CD4-positive, alpha-beta memory T cell (primary cell): ENCODE data around the gene ARAP1. TPM values are rescaled to one million over a fixed set of nuclear protein-coding genes. Genes with fewer than 3 reads are reported as not detected.

Source experiments
- CTCF ChIA-PET: fragments of 350-600 bp; sonication (Branson Sonifier 250); formaldehyde crosslinking; loops from one replicate; lab custom pipeline; 2021; ENCODE audit warnings: inconsistent platforms; ENCODE audit not compliant: partially characterized antibody; lab: Charles Lee
- POLR2A ChIA-PET: fragments of 350-600 bp; sonication (Branson Sonifier 250); formaldehyde crosslinking; loops from one replicate; lab custom pipeline; 2021; ENCODE audit not compliant: partially characterized antibody; lab: Charles Lee
- DNase-seq, 5 donors: peaks; one replicate each; pipeline versions ENCODE4 v3.0.0 to v3.0.0-alpha.2; 2020 to 2022; ENCODE audit warnings: mixed read lengths in 1 of 5
- H3K27ac ChIP-seq: one replicate; pipeline ENCODE4 v1.7.0; 2013; ENCODE audit warnings: low read depth, low read length
- H3K27me3 ChIP-seq: 2 replicates; pipeline ENCODE4 v1.7.0; 2013; ENCODE audit warnings: mild to moderate bottlenecking, low read length, moderate library complexity; ENCODE audit not compliant: insufficient read depth
- H3K36me3 ChIP-seq: 2 replicates; pipeline ENCODE4 v1.7.0; 2013; ENCODE audit warnings: mild to moderate bottlenecking, low read length, moderate library complexity; ENCODE audit not compliant: insufficient read depth
- H3K4me1 ChIP-seq: 2 replicates; pipeline ENCODE4 v1.7.0; 2013; ENCODE audit warnings: mild to moderate bottlenecking, low read length, moderate library complexity; ENCODE audit not compliant: insufficient read depth
- H3K4me3 ChIP-seq, 2 donors: one replicate each; pipeline ENCODE4 v1.7.0; 2013; ENCODE audit warnings: low read length in 2 of 2, mild to moderate bottlenecking in 1 of 2
- H3K9me3 ChIP-seq, 2 donors: one replicate each; pipeline ENCODE4 v1.7.0; 2013; ENCODE audit warnings: low read length in 2 of 2, control low read depth in 1 of 2; ENCODE audit not compliant: control insufficient read depth in 1 of 2
- H3K27ac Mint-ChIP-seq, 7 donors: one replicate each; pipeline ENCODE4 v1.8.0; 2020 to 2021; ENCODE audit warnings: mixed read lengths in 7 of 7, mild to moderate bottlenecking in 6 of 7, inconsistent platforms in 3 of 7, moderate library complexity in 3 of 7
- H3K27me3 Mint-ChIP-seq, 2 donors: one replicate each; pipeline ENCODE4 v1.8.0; 2020 to 2021; ENCODE audit warnings: mixed read lengths in 2 of 2
- H3K36me3 Mint-ChIP-seq, 2 donors: one replicate each; pipeline ENCODE4 v1.8.0; 2020 to 2021; ENCODE audit warnings: mixed read lengths in 2 of 2, inconsistent platforms in 1 of 2, mild to moderate bottlenecking in 1 of 2
- H3K4me1 Mint-ChIP-seq, 4 donors: one replicate each; pipeline ENCODE4 v1.8.0; 2020 to 2021; ENCODE audit warnings: mixed read lengths in 4 of 4, mild to moderate bottlenecking in 1 of 4
- H3K4me3 Mint-ChIP-seq, 8 donors: one replicate each; pipeline ENCODE4 v1.8.0; 2020 to 2021; ENCODE audit warnings: mixed read lengths in 8 of 8, mild to moderate bottlenecking in 7 of 8, moderate library complexity in 6 of 8, inconsistent platforms in 3 of 8
- H3K9me3 Mint-ChIP-seq, 8 donors: one replicate each; pipeline ENCODE4 v1.8.0; 2020 to 2021; ENCODE audit warnings: mixed read lengths in 8 of 8, mild to moderate bottlenecking in 5 of 8, inconsistent platforms in 3 of 8, moderate library complexity in 1 of 8
- intact Hi-C: fragments of 100-400 bp; cut with micrococcal nuclease; formaldehyde crosslinking; loops from one replicate; pipeline ENCODE4 v1.15.1; 2023
- polyA plus RNA-seq, 2 donors: library from polyadenylated mRNA; unstranded; fragments of 300-500 nt; fragmentation: Illumina TruSeq; gene quantifications; one replicate each; pipeline ENCODE4 v1.2.3, GENCODE V29; 2021
- total RNA-seq, 2 experiments: library from RNA; stranded (reverse); gene quantifications; one replicate each; pipeline ENCODE4 v1.2.3, GENCODE V29; 2021

ARAP1 gene
- total and polyA plus RNA-seq, 4 experiments from 2014 or later: 9.5 to 157 (median 90.1) TPM

- H3K9me3 ChIP-seq: no peaks in the 10 kb centered on the region
- H3K27ac ChIP-seq: no peak overlapping the region
- H3K4me3 Mint-ChIP-seq: no peak overlapping the region
- ChIA-PET POLR2A (no interaction called here), CTCF (interaction anchor here (0.8 kb wide), 1 partner anchor 178 kb away, joined by 5 read pairs; no protein-coding TSS in a partner anchor)
- intact Hi-C loops: no loop called here
- H3K4me1 Mint-ChIP-seq: no peaks in the 10 kb centered on the region
- H3K27me3 Mint-ChIP-seq: no peaks in the 10 kb centered on the region
- H3K36me3 Mint-ChIP-seq: no peaks in the 10 kb centered on the region
- no peak overlapping the region for H3K4me3 ChIP-seq
- H3K27ac Mint-ChIP-seq: peak overlapping the region in 1 of 7 donors; percentile 39
- H3K36me3 ChIP-seq: no peaks in the 10 kb centered on the region
- no peaks in the 10 kb centered on the region for H3K9me3 Mint-ChIP-seq
- H3K4me1 ChIP-seq: no peaks in the 10 kb centered on the region
- DNase-seq: no peak
- no peaks in the 10 kb centered on the region for H3K27me3 ChIP-seq
Observed at GRCh38 chr11:72649215-72649976, 102.8 kb downstream of the ARAP1 start.

GRCh38 chr11:72648384-72649136 is 103.6 kb downstream of the ARAP1 start:
- ChIA-PET CTCF (interaction anchor here (1.2 kb wide), 1 partner anchor 177 kb away, joined by 3 read pairs; no protein-coding TSS in a partner anchor), POLR2A (no interaction called here)
- no peak overlapping the region for H3K4me3 Mint-ChIP-seq

GRCh38 chr11:72647882-72648281 is 104.3 kb downstream of the ARAP1 start:
- POLR2A ChIA-PET: no interaction called here
- Mint-ChIP-seq H3K4me1 (peaks cover 0 to 9% (median 0%) of the 10 kb centered on the region in 4 donors), H3K9me3 (no peaks in the 10 kb centered on the region), H3K36me3 (no peaks in the 10 kb centered on the region), H3K27me3 (peaks cover 0 to 2% of the 10 kb centered on the region in 2 donors), H3K27ac (no peak overlapping the region), H3K4me3 (no peak overlapping the region)
- Histone ChIP-seq H3K36me3 (no peaks in the 10 kb centered on the region), H3K4me3 (no peak overlapping the region), H3K27ac (no peak overlapping the region), H3K27me3 (no peaks in the 10 kb centered on the region), H3K4me1 (no peaks in the 10 kb centered on the region), H3K9me3 (no peaks in the 10 kb centered on the region)
- CTCF ChIA-PET: interaction anchor here (1.2 kb wide), 1 partner anchor 176 kb away, joined by 3 read pairs; no protein-coding TSS in a partner anchor
- intact Hi-C loops: no loop called here
- DNase-seq: no peak

More at GRCh38 chr11:72648384-72649136, 103.6 kb downstream of the ARAP1 start:
- Histone ChIP-seq H3K4me1 (no peaks in the 10 kb centered on the region), H3K4me3 (no peak overlapping the region), H3K36me3 (no peaks in the 10 kb centered on the region), H3K27ac (no peak overlapping the region), H3K9me3 (no peaks in the 10 kb centered on the region), H3K27me3 (no peaks in the 10 kb centered on the region)
- no peak for DNase-seq
- intact Hi-C loops: no loop called here
- Mint-ChIP-seq H3K36me3 (no peaks in the 10 kb centered on the region), H3K27me3 (peaks cover 0 to 2% of the 10 kb centered on the region in 2 donors), H3K9me3 (no peaks in the 10 kb centered on the region), H3K4me1 (peaks cover 0 to 6% (median 0%) of the 10 kb centered on the region in 4 donors), H3K27ac (no peak overlapping the region)

- no peak for DNase-seq
- Histone ChIP-seq H3K9me3 (no peaks in the 10 kb centered on the region), H3K27me3 (peaks cover 3% of the 10 kb centered on the region), H3K4me3 (no peak overlapping the region), H3K4me1 (no peaks in the 10 kb centered on the region), H3K27ac (no peak overlapping the region), H3K36me3 (no peaks in the 10 kb centered on the region)
- H3K4me1 Mint-ChIP-seq: peaks cover 0 to 9% (median 0%) of the 10 kb centered on the region in 4 donors
- peak overlapping the region in 1 of 7 donors; percentile 52 for H3K27ac Mint-ChIP-seq
- ChIA-PET CTCF (interaction anchor here (2.5 kb wide), 1 partner anchor 175 kb away, joined by 10 read pairs; no protein-coding TSS in a partner anchor), POLR2A (no interaction called here)
- no peaks in the 10 kb centered on the region for H3K9me3 Mint-ChIP-seq
- intact Hi-C loops: no loop called here
- peaks cover 2 to 3% of the 10 kb centered on the region in 2 donors for H3K27me3 Mint-ChIP-seq
- H3K36me3 Mint-ChIP-seq: no peaks in the 10 kb centered on the region
- H3K4me3 Mint-ChIP-seq: no peak overlapping the region
Observed at GRCh38 chr11:72646472-72646871, 105.7 kb downstream of the ARAP1 start.

- POLR2A ChIA-PET: no interaction called here
- H3K4me3 ChIP-seq: no peak overlapping the region
- CTCF ChIA-PET: interaction anchor here (2.5 to 3.0 kb wide), 2 partner anchors 59 to 175 kb away, joined by 10 to 32 read pairs; no protein-coding TSS in a partner anchor
- Mint-ChIP-seq H3K4me1 (peaks cover 0 to 9% (median 0%) of the 10 kb centered on the region in 4 donors), H3K27ac (no peak overlapping the region), H3K27me3 (peaks cover 2 to 3% of the 10 kb centered on the region in 2 donors), H3K4me3 (no peak overlapping the region), H3K36me3 (no peaks in the 10 kb centered on the region), H3K9me3 (no peaks in the 10 kb centered on the region)
- H3K27ac ChIP-seq: no peak overlapping the region
- peaks cover 8% of the 10 kb centered on the region for H3K27me3 ChIP-seq
- DNase-seq: no peak
- intact Hi-C loops: no loop called here
- no peaks in the 10 kb centered on the region for H3K36me3 ChIP-seq
- no peaks in the 10 kb centered on the region for H3K4me1 ChIP-seq
- no peaks in the 10 kb centered on the region for H3K9me3 ChIP-seq
Observed at GRCh38 chr11:72646024-72646423, 106.2 kb downstream of the ARAP1 start.

- ChIA-PET POLR2A (interaction anchor here (1.0 kb wide), 1 partner anchor 56 kb away, joined by 3 read pairs; no protein-coding TSS in a partner anchor), CTCF (interaction anchor here (0.9 to 3.0 kb wide), 11 partner anchors 8 to 172 kb away, joined by 3 to 32 read pairs (median 4); no protein-coding TSS in a partner anchor)
- Mint-ChIP-seq H3K4me3 (peak overlapping the region; percentile 10 to 81 (median 48)), H3K9me3 (no peaks in the 10 kb centered on the region), H3K36me3 (no peaks in the 10 kb centered on the region), H3K27ac (peak overlapping the region in 1 of 7 donors; percentile 12), H3K27me3 (peaks cover 2 to 3% of the 10 kb centered on the region in 2 donors), H3K4me1 (peaks cover 0 to 9% (median 0%) of the 10 kb centered on the region in 4 donors)
- Histone ChIP-seq H3K27me3 (peaks cover 11% of the 10 kb centered on the region), H3K4me1 (no peaks in the 10 kb centered on the region), H3K9me3 (no peaks in the 10 kb centered on the region), H3K36me3 (no peaks in the 10 kb centered on the region), H3K4me3 (no peak overlapping the region), H3K27ac (no peak overlapping the region)
- DNase-seq: no peak
- intact Hi-C loops: loop anchor here (1.0 kb wide), 3 partner anchors 58 to 172 kb away; no protein-coding TSS in a partner anchor
Observed at GRCh38 chr11:72643547-72643946, 108.7 kb downstream of the ARAP1 start.
